K562 (cell line): Measurements from ENCODE around the gene PACSIN2. TPM values are rescaled to one million over a fixed set of nuclear protein-coding genes. Genes with fewer than 3 reads are reported as not detected.

Experiments
- FIP1L1 ChIP-seq: fragments of 200-400 bp; formaldehyde crosslinking; IDR thresholded peaks from 2 replicates; pipeline ENCODE4 v1.6.1; 2018; ENCODE audit warnings: mild to moderate bottlenecking, low read depth, low read length; ENCODE audit not compliant: poor library complexity, severe bottlenecking
- GATAD2A ChIP-seq: fragments of 450-650 bp; IDR thresholded peaks from 2 replicates; pipeline ENCODE4 v1.6.1; 2017
- HDAC6 ChIP-seq: IDR thresholded peaks from 2 replicates; pipeline ENCODE4 v1.6.1; 2012; ENCODE audit warnings: low read depth, mild to moderate bottlenecking, control low read depth, inconsistent platforms, low read length, moderate library complexity
- HES1 ChIP-seq: fragments of 450-650 bp; IDR thresholded peaks from 2 replicates; pipeline ENCODE4 v1.6.1; 2016; ENCODE audit warnings: low read depth, mild to moderate bottlenecking, moderate library complexity
- MBD1 ChIP-seq: fragments of 250-450 bp; sonication (Bioruptor Pico); IDR thresholded peaks from 2 replicates; pipeline ENCODE4 v1.8.0; 2022; ENCODE audit warnings: inconsistent platforms
- MCM3 ChIP-seq: fragments of 450-650 bp; IDR thresholded peaks from 2 replicates; pipeline ENCODE4 v1.6.1; 2016
- NCOR1 ChIP-seq: fragments of 450-650 bp; IDR thresholded peaks from 2 replicates; pipeline ENCODE4 v1.6.1; 2016; ENCODE audit warnings: mild to moderate bottlenecking, moderate library complexity
- NR0B1 ChIP-seq: fragments of 450-650 bp; IDR thresholded peaks from one replicate; pipeline ENCODE4 v1.6.1; 2018; ENCODE audit warnings: mild to moderate bottlenecking, moderate library complexity; ENCODE audit not compliant: partially characterized antibody
- SRSF1 ChIP-seq: fragments of 200-400 bp; formaldehyde crosslinking; IDR thresholded peaks from 2 replicates; pipeline ENCODE4 v1.6.1; 2017; ENCODE audit warnings: mild to moderate bottlenecking, low read depth, low read length, moderate library complexity
- TCF3 ChIP-seq: sonication (generic); formaldehyde crosslinking; IDR thresholded peaks from 2 replicates; pipeline ENCODE4 v1.4.0; 2020; ENCODE audit warnings: mild to moderate bottlenecking, missing genetic modification reagents
- TCF7L2 ChIP-seq: fragments of 150-350 bp; IDR thresholded peaks from 2 replicates; pipeline ENCODE4 v1.6.1; 2016; ENCODE audit warnings: low read depth, mild to moderate bottlenecking, low read length, moderate library complexity
- WHSC1 ChIP-seq: IDR thresholded peaks from one replicate; pipeline ENCODE4 v1.6.1; 2012; ENCODE audit warnings: low read length, control low read depth, inconsistent platforms
- polyA plus RNA-seq, 8 experiments: library from polyadenylated mRNA; depleted of rRNA in 4 of 8; stranded (reverse) in 5 of 8; unstranded in 3 of 8; fragments of >200 nt; fragmentation: Nextera tagmentation in 2 of 8; fragmentation: Illumina TruSeq in 1 of 8; extraction: Ambion mirVana in 2 of 8; extraction: Trizol in 1 of 8; gene quantifications; 2 replicates each; pipeline versions ENCODE4 v1.2.1 to v1.2.3, GENCODE V29; 2011 to 2014; ENCODE audit warnings: inconsistent platforms in 1 of 8, missing spikeins in 1 of 8
- total RNA-seq, 7 experiments: library from RNA; depleted of rRNA in 6 of 7; stranded (reverse); fragments of >200 nt in 6 of 7; fragmentation: Illumina TruSeq in 2 of 7; extraction: Trizol in 2 of 7; gene quantifications; 2 replicates each; pipeline versions ENCODE4 v1.2.1 to v1.2.3, GENCODE V29; 2011 to 2021; ENCODE audit warnings: low replicate concordance in 1 of 7
- TF ChIP-seq, protein P1 (sequence below): fragments of 250-450 bp; sonication (Bioruptor Pico); IDR thresholded peaks from 2 replicates; pipeline ENCODE4 v1.5.0; 2021

Gene PACSIN2
- total and polyA plus RNA-seq, 9 of the 15 experiments (the other 6 are each of a cell fraction or from before 2014, with no cell fraction given), result 0.45 to 45.1 (median 23.9) TPM

DNA sequence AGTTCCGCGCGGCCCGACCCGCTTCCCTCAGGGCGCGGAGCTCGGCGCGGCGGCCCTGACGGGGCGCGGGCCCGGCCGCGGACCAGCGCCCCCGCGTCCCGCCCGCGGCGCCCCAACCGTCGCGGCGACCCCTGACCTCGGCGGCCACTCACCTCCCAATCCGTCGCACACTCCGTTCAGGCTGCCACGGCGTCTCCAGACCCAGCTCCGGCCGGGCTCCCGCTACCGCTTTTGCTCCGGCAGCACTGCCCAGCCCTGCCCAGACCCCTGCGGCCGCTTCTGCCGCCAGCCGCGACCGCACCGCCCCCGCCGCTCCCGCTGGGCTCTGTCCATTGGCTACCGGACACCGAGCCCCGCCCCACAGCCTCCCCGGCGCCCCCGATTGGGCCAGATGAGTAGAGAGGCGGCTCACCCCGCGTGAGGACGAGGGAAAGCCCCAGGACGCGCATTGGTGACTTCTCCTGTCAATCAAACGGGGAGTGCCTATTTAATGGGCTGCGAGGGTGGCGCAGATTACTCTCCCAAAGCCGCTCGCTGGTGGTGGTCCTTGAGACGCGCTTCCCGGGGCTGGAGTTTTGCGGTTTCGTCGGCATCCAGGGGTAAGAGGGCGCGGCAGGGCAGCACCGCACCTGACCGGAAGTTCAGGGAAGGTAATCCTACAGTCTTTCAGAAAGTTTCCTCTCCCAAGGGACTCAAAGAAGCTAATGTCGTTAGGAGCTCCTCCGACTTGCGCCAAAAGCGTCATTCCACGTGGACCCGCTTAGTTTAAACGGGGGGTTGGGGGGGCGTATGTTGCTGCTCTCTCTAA lies at the start of gene PACSIN2 (continued):
- TF ChIP-seq HES1 (no peak), MCM3 (no peak), TCF7L2 (no peak), TCF3 (CRISPR knock-in tag) (0 out of 2 replicates have a peak, but pooled peaks have one; percentile 6), HDAC6 (no peak), MBD1 (CRISPR knock-in tag) (no peak), NR0B1 (no peak), GATAD2A (no peak), SRSF1 (no peak), WHSC1 (no peak), NCOR1 (no peak), FIP1L1 (no peak)
- TF ChIP-seq, protein P1, sequence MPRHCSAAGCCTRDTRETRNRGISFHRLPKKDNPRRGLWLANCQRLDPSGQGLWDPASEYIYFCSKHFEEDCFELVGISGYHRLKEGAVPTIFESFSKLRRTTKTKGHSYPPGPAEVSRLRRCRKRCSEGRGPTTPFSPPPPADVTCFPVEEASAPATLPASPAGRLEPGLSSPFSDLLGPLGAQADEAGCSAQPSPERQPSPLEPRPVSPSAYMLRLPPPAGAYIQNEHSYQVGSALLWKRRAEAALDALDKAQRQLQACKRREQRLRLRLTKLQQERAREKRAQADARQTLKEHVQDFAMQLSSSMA (CRISPR knock-in tag), result no peak
